ENCODE measurements around the gene LILRB2. TPM values are rescaled to one million over a fixed set of nuclear protein-coding genes. Genes with fewer than 3 reads are reported as not detected.
"Not testable (repeated sequence)": the region's sequence is repeated elsewhere in the genome, so short reads cannot be mapped to it uniquely, and the experiment has no call there.

LILRB2 gene
- total RNA-seq, 1 experiment from 2014 or later, result not detected

DNA sequence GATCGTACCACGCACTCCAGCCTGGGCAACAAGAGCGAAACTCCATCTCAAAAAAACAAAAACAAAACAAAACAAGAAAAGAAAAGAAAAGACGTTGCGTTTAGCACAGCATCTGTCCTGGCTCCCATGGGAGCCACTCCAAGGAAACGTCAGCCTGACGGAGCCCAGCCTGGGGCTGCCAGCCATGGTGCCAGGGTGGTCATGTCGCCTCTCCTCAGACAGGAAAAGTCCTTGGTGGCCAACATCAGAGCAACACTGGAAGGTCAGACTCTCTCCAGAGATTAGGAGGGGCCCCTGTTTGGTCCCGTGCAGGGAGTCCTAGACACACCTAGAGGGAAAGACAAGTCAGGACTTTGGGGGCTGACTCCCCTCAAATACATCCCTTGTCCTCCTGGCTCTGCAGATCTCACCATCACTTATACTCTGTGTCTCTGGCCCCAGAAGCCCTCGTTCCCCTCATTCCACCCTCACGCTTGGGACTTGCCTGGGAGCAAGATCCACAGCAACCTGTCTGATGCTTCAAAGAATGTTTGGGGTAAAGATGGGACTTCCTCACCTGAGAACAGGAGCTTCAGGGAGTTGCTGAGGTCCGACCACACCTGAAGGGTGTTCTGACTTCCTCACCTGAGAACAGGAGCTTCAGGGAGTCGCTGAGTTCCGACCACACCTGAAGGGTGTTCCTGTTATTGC, 48.7 kb upstream of the LILRB2 start:
- no peaks in the 10 kb centered on the region for H4K20me1 ChIP-seq (ENCODE audit: control insufficient read depth, insufficient read depth, insufficient read length)
- no peak for DNase-seq
- no peak overlapping the region for H2BK15ac ChIP-seq (ENCODE audit: low read depth, low read length)
- H4K5ac ChIP-seq (ENCODE audit: insufficient read length, low read depth, low read length), result no peak overlapping the region
- peaks cover 0 to 4% (median 1%) of the 10 kb centered on the region in 3 experiments; a peak in 2 of 7 replicates for H3K36me3 Mint-ChIP-seq (ENCODE audit: insufficient read depth in 1 of 3, low read depth in 3 of 3)
- H3K4me1 ChIP-seq (ENCODE audit: insufficient read depth, low read length), result peaks cover 3% of the 10 kb centered on the region; the same call in 1 of the 2 replicates
- H3K27me3 Mint-ChIP-seq (ENCODE audit: low read depth), result peaks cover 29% of the 10 kb centered on the region
- peaks cover 7 to 15% of the 10 kb centered on the region in 2 experiments for H3K4me1 Mint-ChIP-seq
- H4K8ac ChIP-seq (replicated peaks; ENCODE audit: insufficient read length, low read depth, low read length), result no peak overlapping the region
- H3K4me3 Mint-ChIP-seq, result no peak overlapping the region
- no peak overlapping the region for H3K23ac ChIP-seq (ENCODE audit: insufficient read length, low read depth, low read length)
- no peak overlapping the region for H2BK20ac ChIP-seq (ENCODE audit: low read depth, low read length, poor library complexity, severe bottlenecking)
- WGBS (ENCODE audit: extremely low coverage, insufficient read length, low lambda C conversion rate), result no CpG with 5 or more reads among the region's 14 CpGs
- no peak overlapping the region for H2AK5ac ChIP-seq (ENCODE audit: insufficient read length, low read length)
- peaks cover 0 to 62% of the 10 kb centered on the region in 2 experiments; a peak in 3 of 5 replicates for H3K9me3 Mint-ChIP-seq
- no peaks in the 10 kb centered on the region for H3K23me2 ChIP-seq (ENCODE audit: insufficient read length, low read depth, low read length, poor library complexity, severe bottlenecking)
- no peak overlapping the region for H3K4me2 ChIP-seq (ENCODE audit: insufficient read depth, insufficient read length, low read length)
- H2BK12ac ChIP-seq (ENCODE audit: insufficient read length, low read depth, low read length), result no peak overlapping the region
- H2BK5ac ChIP-seq (ENCODE audit: insufficient read length, low read length), result no peak overlapping the region
- H2AFZ ChIP-seq (ENCODE audit: low read length), result no peak overlapping the region
- H3K14ac ChIP-seq (ENCODE audit: insufficient read depth, low read length), result no peak overlapping the region
- H3K18ac ChIP-seq (ENCODE audit: insufficient read length, low read depth, low read length), result no peak overlapping the region
- no peaks in the 10 kb centered on the region for H3K79me2 ChIP-seq (ENCODE audit: insufficient read depth, low read length)
- H2BK120ac ChIP-seq (ENCODE audit: low read depth, low read length, poor library complexity, severe bottlenecking), result no peak overlapping the region
- no peaks in the 10 kb centered on the region; the same call in 1 of the 2 replicates for H3K27me3 ChIP-seq (ENCODE audit: insufficient read depth, low read length)
- peak overlapping the region in 1 of 3 experiments; percentile 14; a peak in 1 of 7 replicates for H3K27ac Mint-ChIP-seq
- H3K9ac ChIP-seq (ENCODE audit: extremely low read depth, insufficient read length, low read length), result no peak overlapping the region
- no peak overlapping the region for H4K91ac ChIP-seq (ENCODE audit: insufficient read length, low read depth, low read length)
- H3K79me1 ChIP-seq (ENCODE audit: insufficient read depth, low read depth, low read length, poor library complexity, severe bottlenecking), result no peaks in the 10 kb centered on the region
- TF ChIP-seq, protein P1, sequence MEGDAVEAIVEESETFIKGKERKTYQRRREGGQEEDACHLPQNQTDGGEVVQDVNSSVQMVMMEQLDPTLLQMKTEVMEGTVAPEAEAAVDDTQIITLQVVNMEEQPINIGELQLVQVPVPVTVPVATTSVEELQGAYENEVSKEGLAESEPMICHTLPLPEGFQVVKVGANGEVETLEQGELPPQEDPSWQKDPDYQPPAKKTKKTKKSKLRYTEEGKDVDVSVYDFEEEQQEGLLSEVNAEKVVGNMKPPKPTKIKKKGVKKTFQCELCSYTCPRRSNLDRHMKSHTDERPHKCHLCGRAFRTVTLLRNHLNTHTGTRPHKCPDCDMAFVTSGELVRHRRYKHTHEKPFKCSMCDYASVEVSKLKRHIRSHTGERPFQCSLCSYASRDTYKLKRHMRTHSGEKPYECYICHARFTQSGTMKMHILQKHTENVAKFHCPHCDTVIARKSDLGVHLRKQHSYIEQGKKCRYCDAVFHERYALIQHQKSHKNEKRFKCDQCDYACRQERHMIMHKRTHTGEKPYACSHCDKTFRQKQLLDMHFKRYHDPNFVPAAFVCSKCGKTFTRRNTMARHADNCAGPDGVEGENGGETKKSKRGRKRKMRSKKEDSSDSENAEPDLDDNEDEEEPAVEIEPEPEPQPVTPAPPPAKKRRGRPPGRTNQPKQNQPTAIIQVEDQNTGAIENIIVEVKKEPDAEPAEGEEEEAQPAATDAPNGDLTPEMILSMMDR (conservative IDR thresholded peaks at IDR 0.05), result no peak
- H3K9me3 ChIP-seq (ENCODE audit: control insufficient read depth, low read depth, low read length), result no peaks in the 10 kb centered on the region
- no peak overlapping the region for H3T11ph ChIP-seq (ENCODE audit: low read length)
- H3K56ac ChIP-seq (ENCODE audit: insufficient read length, low read depth, low read length), result no peak overlapping the region
- H3K27ac ChIP-seq (ENCODE audit: insufficient read length, low read depth, low read length), result no peak overlapping the region
- no peak overlapping the region for H3K4ac ChIP-seq (ENCODE audit: low read depth, low read length)

DNA sequence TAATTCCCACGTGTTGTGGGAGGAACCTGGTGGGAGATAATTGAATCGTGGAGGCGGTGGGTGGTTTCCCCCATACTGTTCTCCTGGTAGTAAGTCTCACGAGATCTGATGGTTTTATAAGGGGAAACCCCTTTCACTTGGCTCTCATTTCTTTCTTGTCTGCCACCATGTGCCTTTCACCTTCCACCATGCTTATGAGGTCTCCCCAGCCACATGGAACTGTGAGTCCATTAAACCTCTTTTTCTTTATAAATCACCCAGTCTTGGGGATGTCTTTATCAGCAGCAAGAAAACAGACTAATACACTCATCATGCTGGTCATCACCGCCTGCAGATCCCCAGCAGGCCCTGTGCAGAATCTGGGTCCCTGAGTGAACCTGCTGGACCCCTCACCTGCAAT, 47.9 kb upstream of the LILRB2 start:
- H3T11ph ChIP-seq (ENCODE audit: low read length); H3K4me1 ChIP-seq (ENCODE audit: insufficient read depth, low read length); H3K9ac ChIP-seq (ENCODE audit: extremely low read depth, insufficient read length, low read length); H2BK120ac ChIP-seq (ENCODE audit: low read depth, low read length, poor library complexity, severe bottlenecking); H2BK20ac ChIP-seq (ENCODE audit: low read depth, low read length, poor library complexity, severe bottlenecking); H4K8ac ChIP-seq (replicated peaks; ENCODE audit: insufficient read length, low read depth, low read length); H3K27ac ChIP-seq (ENCODE audit: insufficient read length, low read depth, low read length); H3K56ac ChIP-seq (ENCODE audit: insufficient read length, low read depth, low read length); H4K20me1 ChIP-seq (ENCODE audit: control insufficient read depth, insufficient read depth, insufficient read length); H3K27ac Mint-ChIP-seq; H2BK5ac ChIP-seq (ENCODE audit: insufficient read length, low read length); H2BK15ac ChIP-seq (ENCODE audit: low read depth, low read length); H2AFZ ChIP-seq (ENCODE audit: low read length); H4K91ac ChIP-seq (ENCODE audit: insufficient read length, low read depth, low read length); H3K23ac ChIP-seq (ENCODE audit: insufficient read length, low read depth, low read length); DNase-seq; H3K18ac ChIP-seq (ENCODE audit: insufficient read length, low read depth, low read length); H2AK5ac ChIP-seq (ENCODE audit: insufficient read length, low read length); H3K9me3 ChIP-seq (ENCODE audit: control insufficient read depth, low read depth, low read length); H3K79me1 ChIP-seq (ENCODE audit: insufficient read depth, low read depth, low read length, poor library complexity, severe bottlenecking); H3K14ac ChIP-seq (ENCODE audit: insufficient read depth, low read length); H3K4ac ChIP-seq (ENCODE audit: low read depth, low read length); H3K79me2 ChIP-seq (ENCODE audit: insufficient read depth, low read length); H4K5ac ChIP-seq (ENCODE audit: insufficient read length, low read depth, low read length); H3K27me3 ChIP-seq (ENCODE audit: insufficient read depth, low read length); H3K4me2 ChIP-seq (ENCODE audit: insufficient read depth, insufficient read length, low read length); H3K23me2 ChIP-seq (ENCODE audit: insufficient read length, low read depth, low read length, poor library complexity, severe bottlenecking); H3K36me3 Mint-ChIP-seq (ENCODE audit: insufficient read depth in 1 of 3, low read depth in 3 of 3); H2BK12ac ChIP-seq (ENCODE audit: insufficient read length, low read depth, low read length); H3K4me3 Mint-ChIP-seq: not testable (repeated sequence)
- H3K4me1 Mint-ChIP-seq, result peaks cover 14 to 23% of the 10 kb centered on the region in 2 experiments
- no CpG with 5 or more reads among the region's 5 CpGs for WGBS (ENCODE audit: extremely low coverage, insufficient read length, low lambda C conversion rate)
- H3K27me3 Mint-ChIP-seq (ENCODE audit: low read depth), result peaks cover 27% of the 10 kb centered on the region
- H3K9me3 Mint-ChIP-seq, result peaks cover 0 to 55% of the 10 kb centered on the region in 2 experiments; a peak in 3 of 5 replicates
